NCI-H1694 treated with DMSO at 0.1 percent for 48 hours (cell line): ENCODE data around the gene FANCD2.
"Not testable (repeated sequence)": the region's sequence is repeated elsewhere in the genome, so short reads cannot be mapped to it uniquely, and the experiment has no call there.

Experiments used
- DNase-seq: peaks from one replicate; lab custom pipeline; 2025; lab: John Stamatoyannopoulos, UW

The FANCD2 gene

DNA sequence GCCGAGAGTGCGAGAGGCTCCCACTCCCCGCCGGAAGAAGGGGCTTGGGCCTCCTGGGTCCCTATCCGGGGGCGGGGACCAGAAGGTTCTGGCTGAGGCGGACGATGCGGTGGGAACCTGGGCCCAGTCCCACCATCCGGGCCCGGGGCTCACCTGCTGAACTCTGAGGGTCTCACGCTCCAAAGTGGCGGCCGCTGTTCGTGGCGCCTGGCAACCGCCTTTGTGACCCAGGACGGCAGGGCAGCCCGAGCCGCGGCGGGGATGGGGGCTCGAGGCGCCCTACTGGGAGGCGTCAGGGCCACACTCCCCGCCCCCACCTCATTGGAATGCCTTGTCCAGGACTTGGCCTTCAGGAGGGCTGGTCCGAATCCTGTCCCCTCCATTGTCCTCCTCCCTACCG, 81.9 kb downstream of the FANCD2 start, which contains the start of gene FANCD2OS:
Gene FANCD2OS (minus strand): TSS at position 165 of the 400 bp plus-strand sequence. CDS start 3,481 bp downstream, outside the sequence.
- DNase-seq, result no peak

DNA sequence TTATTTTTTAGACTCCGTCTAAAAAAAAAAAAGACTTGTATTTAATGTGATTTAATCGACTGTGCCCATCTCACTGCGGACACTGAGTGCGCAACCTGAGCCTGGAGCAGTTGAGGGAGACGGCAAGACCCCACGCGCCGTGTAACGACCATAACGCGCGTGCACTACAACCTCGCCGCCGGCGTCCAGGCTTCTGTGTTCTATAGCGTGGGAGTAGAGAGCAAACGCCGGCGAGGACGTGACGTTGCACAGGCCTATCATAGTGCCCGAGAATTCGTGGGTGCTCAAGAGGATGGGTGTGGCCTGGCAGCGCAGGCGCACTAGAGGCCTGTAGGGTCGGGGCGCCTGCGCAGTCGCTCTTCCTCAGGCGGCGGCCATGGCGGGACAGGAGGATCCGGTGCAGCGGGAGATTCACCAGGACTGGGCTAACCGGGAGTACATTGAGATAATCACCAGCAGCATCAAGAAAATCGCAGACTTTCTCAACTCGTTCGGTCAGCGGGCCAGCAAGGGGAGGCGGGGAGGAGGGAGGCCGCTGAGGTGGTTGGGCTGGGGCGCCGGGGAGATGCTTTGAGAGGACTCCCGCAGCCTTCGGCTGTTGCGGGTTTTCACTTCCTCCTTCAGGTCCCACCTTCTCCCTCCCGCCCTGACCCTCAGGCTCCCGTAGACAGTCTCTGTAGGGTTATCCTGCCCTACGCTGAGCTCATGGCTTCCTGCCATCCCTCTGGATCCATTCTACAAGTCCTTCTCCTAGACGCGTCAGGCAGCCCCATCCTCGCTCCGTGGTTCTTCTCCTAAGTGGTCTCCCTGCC, 89.3 kb downstream of the FANCD2 start, which contains the start of gene BRK1:
Gene BRK1 (plus strand): TSS at position 350 of the 812 bp plus-strand sequence. CDS start 27 bp downstream, at position 377.
- peak; percentile 67 for DNase-seq

DNA sequence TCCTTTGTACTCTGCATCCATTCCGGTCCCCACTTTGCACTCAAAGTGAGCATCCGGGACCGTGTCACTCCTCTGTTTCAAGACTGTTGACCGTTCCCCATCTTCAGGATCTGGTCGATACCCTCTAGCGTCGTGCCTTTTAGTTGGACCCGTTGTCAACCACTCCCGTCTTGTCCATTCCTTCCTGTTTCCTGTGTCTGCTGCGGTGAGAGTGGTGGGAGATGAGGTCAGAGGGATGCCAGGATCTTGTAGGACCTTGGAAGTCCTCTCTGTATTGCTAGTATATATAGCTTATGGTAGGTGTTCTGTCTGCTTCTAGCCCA, 89.9 kb downstream of the FANCD2 start:
- DNase-seq, result no peak

DNA sequence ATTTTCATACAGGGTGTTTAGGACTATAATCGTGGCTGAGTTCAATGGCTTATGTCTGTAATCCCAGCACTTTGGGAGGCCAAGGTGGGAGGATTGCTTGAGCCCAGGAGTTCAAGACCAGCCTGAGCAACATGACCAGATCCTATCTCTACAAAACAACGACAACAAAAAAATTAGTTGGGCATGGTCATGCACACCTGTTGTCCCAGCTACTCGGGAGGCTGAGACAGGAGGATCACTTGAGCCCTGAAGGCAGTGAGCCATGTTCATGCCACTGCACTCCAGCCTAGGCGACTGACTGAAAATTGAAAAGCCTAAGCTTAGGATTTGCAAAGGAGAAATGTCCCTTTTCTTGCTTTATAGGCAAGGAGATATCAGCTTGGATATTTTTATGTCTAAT, 90.7 kb downstream of the FANCD2 start:
- DNase-seq, result no peak

DNA sequence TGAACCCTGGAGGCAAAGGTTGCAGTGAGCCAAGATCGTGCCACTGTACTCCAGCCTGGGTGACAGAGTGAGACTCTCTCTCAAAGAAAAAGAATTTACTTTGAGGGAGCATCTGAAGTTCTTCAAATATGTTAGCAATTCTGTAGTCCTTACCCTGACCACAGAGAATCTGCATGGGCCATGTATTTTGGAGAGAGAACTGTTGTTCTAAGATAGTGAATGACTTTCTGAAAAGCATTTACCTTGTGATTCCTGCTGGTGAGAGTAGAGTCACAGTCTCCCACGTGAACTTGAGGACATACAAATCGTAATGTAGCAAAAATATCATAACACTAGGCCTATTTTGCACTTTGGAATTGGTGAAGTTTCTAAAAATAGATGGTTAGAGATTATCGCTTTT, 93.1 kb downstream of the FANCD2 start:
- no peak for DNase-seq

DNA sequence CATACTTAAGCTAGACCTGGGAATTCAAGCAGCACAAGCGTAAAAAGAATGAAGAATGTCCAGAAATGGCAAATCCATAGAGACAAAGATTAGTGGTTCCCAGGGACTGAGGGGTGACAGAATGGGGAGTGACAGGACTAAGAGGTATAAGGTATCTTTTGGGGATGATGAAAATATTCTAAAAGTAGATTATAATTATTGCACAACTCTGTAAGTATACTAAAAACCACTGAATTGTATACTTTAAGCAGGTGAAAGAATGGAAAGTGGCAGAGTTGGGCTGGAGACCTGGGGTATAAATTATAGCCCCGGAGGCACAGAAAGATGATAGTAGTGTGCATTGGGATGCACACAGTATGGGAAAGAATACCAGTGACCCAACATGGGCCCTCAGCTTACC, 94.8 kb downstream of the FANCD2 start:
- DNase-seq, result no peak

DNA sequence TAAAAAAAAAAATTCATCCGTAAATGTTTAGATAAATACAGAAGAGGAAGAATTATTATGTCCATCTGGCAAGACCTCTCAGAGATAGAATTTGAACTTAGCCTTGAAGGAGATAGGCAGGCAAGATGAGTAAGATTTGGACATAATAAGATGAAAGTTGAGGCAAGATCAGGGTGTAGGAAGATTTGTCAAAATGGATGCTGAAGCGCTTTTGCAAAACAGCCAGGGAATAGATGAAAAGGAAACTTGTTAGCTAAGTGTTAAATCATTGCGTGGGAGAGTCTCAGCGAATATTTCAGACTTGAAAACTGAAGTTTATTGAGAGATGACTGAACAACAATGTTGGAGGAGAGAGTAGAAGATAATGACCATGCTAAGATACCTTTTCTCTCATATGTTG, 96.5 kb downstream of the FANCD2 start:
- DNase-seq, result no peak

DNA sequence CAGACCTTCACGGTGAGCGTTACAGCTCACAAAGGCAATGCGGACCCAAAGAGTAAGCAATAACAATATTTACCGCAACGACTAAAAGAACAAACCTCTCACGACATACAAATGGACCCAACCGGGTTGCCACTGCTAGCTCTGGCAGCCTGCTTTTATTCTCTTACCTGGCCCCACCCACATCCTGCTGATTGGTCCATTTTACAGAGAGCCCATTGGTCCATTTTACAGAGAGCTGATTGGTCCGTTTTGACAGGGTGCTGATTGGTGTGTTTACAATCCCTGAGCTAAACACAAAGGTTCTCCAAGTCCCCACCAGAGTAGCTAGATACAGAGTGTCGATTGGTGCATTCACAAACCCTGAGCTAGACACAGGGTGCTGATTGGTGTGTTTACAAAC, 109.6 kb downstream of the FANCD2 start:
- DNase-seq, result not testable (repeated sequence)

DNA sequence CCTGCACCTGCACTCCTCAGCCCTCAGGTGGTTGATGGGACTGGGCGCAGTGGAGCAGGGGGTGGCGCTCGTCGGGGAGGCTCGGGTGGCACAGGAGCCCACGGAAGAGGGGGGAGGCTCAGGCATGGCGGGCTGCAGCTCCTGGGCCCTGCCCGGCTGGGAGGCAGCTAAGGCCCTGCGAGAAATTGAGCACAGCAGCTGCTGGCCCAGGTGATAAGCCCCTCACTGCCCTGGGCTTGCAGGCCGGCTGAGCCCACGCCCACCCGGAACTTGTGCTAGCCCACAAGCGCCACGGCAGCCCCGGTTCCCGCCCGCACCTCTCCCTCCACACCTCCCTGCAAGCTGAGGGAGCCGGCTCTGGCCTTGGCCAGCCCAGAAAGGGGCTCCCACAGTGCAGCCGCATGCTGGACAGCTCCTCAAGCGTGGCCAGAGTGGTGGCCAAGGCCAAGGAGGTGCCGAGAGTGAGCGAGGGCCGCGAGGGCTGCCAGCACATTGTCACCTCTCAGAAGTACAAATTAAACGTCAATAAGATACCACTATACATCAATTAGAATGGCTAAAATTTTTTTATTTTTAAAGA, 110.3 kb downstream of the FANCD2 start:
- DNase-seq, result no peak

DNA sequence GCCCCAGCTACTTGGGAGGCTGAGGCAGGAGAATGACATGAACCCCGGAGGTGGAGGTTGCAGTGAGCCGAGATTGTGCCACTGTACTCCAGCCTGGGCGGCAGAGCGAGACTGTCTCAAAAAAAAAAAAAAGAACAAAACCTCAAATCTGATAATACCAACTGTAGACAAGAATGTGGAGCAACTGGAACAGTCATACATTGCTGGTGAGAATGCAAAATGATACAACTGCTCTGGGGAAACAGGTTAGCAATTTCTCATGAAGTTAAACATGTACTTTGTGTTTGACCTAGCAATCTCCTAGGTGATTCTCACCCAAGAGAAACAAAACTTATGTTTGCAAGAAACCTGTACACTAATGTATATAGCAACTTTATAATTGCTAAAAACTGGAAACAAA, 110.9 kb downstream of the FANCD2 start:
- no peak for DNase-seq

DNA sequence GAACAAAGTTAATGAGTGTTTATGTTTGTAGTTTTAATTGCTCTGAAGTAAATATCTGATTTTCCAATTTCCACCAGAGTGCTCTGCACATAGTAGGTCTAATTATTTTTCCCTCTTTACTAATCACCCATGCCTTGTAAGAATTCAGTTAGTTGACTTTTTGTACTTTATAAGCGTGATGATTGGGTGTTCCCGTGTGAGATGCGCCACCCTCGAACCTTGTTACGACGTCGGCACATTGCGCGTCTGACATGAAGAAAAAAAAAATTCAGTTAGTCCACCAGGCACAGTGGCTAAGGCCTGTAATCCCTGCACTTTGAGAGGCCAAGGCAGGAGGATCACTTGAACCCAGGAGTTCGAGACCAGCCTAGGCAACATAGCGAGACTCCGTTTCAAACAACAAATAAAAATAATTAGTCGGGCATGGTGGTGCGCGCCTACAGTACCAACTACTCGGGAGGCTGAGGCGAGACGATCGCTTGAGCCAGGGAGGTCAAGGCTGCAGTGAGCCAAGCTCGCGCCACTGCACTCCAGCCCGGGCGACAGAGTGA, 114.8 kb downstream of the FANCD2 start:
- DNase-seq, result no peak

DNA sequence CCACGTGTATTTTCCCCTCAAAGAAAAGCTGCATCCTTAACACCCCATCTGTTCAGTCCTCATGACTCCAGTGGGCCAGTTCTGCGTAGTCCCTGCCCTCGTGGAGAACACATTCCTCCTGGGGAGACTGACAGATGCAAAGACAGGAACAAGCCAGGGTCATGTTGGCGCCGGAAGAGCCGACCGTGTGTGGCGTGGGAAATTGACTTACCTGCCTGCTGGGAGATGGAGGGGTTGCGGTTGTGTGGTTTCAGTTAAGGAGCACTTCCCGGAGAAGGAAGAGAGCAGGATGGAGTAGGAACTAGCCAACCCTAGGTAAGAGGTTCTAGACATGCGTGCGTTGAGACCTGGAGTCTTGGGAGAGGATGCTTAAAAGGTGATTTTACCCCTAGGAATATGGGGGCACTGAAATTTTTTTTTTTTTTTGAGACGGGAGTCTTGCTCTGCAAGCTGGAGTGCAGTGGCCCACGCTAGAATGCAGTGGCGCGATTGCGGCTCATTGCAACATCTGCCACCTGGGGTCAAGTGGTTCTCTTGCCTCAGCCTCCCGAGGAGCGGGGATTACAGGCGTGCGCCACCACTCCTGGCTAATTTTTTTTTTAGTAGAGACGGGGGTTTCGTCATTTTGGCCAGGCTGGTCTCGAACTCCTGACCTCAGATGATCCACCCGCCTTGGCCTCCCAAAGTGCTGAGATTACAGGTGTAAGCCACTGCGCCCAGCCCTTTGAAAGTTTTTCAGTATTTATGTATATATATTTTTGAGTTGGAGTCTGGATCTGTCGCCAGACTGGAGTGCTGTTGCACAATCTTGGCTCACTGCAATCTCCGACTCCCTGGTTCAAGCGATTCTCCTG, 116.7 kb downstream of the FANCD2 start:
- DNase-seq, result no peak

DNA sequence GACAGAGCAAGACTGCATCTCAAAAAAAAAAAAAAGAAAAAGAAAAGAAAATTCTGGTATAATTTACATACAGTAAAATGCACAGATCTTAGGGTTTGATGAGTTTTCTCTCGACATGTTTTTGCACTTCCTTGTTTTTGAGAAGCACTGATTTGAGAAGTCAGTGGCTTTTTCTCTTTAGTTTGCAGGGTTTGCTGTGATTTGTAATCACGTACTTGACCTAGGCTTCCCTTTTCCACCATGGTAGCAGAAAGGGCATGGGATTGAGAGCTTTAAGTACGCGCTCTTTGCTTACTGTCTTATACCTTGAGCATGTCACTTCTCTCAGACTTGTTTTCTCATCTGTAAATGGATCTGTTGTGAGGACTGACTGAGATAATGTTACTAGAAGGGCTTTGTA, 119.4 kb downstream of the FANCD2 start:
- no peak for DNase-seq

DNA sequence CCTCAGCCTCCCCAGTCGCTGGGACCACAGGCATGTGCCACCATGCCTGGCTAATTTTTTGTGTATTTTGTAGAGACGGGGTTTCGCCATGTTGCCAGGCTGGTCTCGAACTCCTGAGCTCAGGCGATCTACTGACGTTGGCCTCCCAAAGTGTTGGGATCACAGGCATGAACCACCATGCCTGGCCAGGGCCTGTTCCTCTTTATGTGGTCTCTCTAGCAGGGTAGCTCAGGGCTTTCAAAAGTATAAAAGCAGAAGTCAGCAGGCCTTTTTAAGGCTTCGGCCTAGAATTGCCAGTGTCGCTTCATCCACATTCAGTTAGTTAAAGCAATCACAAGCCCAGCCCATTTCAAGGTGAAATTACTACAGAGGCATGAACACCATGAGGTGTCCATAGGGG, 123.0 kb downstream of the FANCD2 start:
- no peak for DNase-seq

DNA sequence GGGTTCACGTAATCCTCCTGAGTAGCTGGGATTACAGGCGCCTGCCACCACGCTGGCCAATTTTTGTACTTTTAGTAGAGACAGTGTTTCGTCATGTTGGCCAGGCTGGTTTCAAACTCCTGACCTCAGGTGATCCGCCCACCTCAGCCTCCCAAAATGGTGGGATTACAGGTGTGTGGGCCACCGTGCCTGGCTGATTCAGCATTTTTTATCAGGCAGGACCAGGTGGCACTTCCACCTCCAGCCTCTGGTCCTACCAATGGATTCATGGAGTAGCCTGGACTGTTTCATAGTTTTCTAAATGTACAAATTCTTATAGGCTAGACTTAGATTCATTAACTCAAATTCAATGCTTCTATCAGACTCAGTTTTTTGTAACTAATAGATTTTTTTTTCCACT, 124.8 kb downstream of the FANCD2 start:
- DNase-seq, result no peak
